HL-60/S4 treated with phorbol 12-myristate 13-acetate at 8.2 ng/mL for 4 days and 3 days (cell line): ENCODE results near the gene PPP1R16B.
"Not testable (repeated sequence)": the region's sequence is repeated elsewhere in the genome, so short reads cannot be mapped to it uniquely, and the experiment has no call there.

Source experiments
- in situ Hi-C: fragments of 300-500 bp; cut with MboI; formaldehyde crosslinking; loops from 2 replicates; pipeline ENCODE4 v1.15.0; 2022; ENCODE audit warnings: low sequenced_read_pairs

Gene PPP1R16B

DNA sequence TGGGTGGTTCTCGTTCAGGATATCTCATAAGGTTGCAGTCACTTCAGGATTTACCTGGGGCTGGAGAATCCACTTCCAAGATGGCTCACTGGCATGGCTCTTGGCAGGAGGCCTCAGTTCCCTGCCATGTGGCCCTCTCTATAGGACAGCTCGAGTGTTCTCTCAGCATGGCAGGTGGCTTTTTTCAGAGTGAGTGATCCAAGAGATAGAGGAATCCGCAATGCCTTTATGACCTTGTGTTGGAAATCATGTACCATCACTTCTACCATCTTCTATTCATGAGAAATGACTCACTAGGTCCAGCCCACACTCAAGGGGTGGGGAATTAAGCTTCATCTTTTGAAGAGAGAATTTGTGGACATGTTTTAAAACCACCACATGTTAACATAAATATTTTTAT, 37.8 kb downstream of the PPP1R16B start:
- in situ Hi-C loops, result no loop called here

DNA sequence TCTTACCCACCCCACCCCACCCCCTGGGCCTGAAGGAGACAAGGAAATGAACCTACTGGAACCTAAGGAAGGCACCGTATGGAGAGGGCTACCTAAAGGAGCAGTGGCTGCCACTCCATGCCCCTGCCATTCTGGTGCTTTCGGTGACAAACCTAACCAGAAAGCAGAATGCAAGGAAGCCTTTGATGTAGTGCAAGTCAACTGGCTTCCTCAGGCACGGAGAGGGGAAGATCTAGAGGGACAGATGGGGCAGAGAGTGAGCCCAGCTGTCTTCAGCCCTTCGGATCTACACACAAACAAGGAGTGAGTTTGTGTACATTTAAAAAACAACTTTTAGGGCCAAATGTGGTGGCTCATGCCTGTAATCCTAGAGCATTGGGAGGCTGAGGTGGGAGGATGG, 39.5 kb downstream of the PPP1R16B start:
- in situ Hi-C loops, result no loop called here

DNA sequence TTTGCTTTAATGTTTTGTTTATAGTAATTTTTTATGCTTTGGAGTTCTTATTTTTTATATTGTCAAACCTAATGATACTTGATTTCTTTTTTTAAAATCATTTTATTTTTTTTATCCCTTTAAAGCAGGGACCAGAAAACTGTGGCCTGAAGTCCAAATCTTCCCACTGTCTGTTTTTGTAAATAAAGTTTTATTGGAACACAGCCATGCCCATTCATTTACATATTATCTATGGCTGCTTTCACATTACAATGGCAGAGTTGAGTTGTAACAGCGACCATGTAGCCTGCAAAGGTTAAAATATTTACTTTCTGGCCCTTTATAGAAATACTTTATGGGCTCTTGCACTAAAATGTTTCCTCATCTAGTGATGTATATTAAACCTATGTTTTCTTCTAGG, 42.3 kb downstream of the PPP1R16B start:
- in situ Hi-C loops, result no loop called here

DNA sequence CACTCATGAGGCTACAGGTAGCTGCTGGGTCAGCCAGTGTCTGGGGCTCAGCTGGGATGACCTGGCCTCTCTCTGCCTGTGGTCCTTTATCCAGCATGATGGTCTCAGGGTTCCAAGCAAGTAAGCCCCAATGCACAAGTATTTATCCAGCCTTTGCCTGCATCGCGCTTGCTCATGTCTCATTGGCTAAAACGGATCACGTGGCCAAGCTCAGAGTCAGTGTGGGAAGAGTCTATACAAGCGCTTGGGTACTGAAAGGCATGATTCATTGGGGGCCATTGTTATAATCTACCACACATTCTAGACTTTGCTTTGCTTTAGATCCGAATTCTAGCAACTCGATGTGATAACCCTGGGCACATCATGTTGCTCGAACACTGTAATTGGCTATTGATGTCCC, 48.3 kb downstream of the PPP1R16B start:
- in situ Hi-C loops, result no loop called here

DNA sequence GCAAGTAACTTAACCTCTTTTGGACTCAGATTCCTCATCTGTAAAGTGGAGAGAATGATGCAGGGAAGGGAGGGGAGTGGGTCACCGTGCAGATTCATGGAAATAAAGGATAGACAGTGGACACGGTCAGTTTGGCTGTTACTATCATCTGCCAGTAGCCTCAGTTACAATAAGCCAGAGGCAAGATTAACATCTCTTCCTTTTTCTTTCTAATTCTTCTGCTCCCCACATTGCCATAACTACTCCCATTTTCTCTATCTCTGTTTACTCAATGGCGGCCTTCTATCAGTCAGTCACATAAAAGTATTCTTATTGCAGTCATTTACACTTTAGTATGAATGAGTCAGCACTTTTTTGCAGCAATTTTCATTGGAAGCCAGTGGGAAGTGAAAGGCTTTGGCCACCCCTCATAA, 49.2 kb downstream of the PPP1R16B start:
- in situ Hi-C loops, result no loop called here

DNA sequence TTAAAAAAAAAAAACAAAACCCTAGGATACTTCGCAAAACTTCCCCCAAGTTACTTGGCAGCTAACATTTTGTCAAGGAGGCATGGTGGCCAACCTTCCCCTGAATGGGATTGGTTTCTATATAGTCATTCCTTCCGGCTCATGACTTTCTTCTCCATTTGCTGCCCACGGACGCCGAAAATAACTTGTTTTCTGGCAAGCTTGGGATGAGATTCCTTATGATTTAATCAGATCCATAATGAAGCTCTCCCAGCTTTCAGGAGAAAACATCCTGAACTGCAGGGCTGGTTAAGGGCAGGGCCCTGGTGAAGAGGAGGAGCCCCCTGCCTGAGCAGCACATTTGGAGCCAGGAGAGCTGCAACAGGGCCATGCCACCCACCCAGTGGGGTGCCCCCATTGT, 49.9 kb downstream of the PPP1R16B start:
- in situ Hi-C loops, result no loop called here

DNA sequence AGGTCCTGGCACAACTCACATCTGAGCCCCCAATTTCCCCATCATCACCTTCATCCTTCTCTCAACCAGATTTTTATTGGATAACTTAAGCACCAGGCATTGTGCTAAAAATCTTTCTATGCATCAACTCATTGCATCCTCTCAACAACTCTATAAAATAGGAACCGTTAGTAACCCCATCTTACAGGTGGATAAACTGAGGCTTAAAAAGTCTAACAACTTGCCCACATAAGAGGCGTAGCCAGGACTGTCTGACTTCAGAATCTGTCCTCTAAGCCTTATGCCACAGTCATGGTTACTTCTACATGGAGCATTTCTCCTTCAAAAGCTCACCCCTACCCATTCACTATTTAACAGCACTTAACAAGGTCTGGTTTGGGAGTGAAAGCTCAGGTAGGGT, 51.1 kb downstream of the PPP1R16B start:
- in situ Hi-C loops, result no loop called here

DNA sequence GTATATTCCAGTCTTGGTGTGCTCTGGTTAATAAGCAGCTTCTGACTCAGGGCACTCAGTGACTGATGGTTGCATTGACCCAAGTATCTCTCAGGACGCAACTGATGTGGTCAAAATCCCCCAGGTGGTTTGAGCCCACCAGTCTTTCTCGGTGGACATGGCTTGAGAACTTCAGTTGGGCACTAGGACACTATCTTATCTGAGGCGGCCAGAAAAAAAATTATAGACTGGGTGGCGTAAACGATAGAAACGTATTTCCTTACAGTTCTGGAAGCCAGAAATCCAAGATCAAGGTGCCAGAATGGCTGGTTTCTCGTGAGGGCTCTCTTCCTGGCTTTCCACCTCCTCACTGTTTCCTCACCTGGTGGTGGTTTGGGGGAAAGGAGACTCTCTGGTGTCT, 52.2 kb downstream of the PPP1R16B start:
- in situ Hi-C loops, result no loop called here

DNA sequence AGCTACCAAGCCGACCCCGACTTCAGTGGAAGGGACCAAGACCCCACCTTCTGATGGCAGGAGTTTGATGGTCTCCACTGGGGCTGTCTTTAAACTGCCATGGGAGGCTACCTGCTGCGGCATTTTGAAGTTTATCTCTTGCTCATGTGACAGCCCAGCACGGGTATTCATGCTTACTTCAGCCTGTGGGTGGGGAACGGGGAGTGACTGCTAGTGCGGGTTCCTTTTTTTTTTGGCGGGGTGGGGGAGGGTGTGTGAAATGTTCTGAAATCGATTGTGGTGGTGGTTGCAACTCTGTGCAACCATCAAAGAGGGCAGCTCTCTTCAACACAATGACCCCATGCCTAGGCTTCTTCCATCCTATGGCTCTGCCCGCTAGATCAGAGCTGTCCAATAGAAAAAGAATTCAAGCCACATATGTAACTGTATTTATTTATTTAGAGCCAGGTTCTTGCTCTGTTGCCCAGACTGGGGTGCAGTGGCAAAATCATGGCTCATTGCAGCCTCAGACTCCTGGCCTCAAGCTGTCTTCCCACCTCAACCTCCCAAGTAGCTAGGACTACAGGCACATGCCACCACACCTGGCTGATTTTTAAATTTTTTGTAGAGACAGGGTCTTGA, 53.7 kb downstream of the PPP1R16B start:
- in situ Hi-C loops, result no loop called here

DNA sequence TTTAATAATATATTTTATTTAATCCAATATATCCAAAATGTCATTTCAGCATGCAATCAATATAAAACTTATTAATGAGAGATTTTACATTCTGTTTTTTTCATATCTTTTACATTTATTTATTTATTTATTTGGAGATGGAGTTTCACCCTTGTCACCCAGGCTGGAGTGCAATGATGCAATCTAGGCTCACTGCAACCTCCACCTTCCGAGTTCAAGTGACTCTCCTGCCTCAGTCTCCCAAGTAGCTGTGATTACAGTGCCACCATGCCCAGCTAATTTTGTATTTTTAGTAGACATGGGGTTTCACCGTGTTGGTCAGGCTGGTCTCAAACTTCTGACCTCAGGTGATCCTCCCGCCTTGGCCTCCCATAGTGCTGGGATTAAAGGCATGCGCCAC, 54.4 kb downstream of the PPP1R16B start:
- in situ Hi-C loops, result not testable (repeated sequence)

DNA sequence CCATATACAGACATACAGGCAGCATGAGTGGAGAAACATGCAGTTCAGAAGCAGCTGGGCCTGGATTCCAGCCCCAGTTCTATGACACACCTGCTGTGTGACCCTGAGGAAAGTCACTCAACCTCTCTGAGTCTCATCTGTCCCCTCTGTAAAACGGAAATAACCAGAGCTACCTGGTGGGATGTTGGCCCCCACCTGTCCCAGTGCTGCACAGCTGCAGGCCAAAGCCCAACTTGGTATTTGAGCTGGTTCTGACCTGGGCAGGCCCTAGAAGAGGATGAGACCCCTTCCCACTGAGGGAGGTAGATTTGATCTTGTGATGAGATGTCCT, 55.5 kb downstream of the PPP1R16B start:
- in situ Hi-C loops, result no loop called here

DNA sequence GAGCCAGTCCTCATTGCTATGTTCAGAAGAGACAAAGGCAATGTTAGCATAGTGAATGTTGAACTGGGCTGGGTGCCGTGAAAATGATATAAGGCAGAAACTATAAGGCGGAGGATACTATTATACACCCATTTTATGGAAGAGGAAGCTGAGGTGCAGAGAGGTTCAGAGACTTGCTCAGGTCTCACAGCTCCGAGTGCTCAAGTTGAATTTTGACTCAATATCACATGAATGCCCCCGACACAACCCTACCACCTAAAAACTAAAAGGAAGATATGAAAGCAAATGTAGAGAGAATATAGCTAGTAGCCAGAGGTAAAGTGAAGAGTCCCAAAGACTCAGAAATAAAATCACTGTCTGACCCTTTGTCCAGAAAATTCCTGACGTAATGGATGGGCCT, 56.7 kb downstream of the PPP1R16B start:
- in situ Hi-C loops, result no loop called here

DNA sequence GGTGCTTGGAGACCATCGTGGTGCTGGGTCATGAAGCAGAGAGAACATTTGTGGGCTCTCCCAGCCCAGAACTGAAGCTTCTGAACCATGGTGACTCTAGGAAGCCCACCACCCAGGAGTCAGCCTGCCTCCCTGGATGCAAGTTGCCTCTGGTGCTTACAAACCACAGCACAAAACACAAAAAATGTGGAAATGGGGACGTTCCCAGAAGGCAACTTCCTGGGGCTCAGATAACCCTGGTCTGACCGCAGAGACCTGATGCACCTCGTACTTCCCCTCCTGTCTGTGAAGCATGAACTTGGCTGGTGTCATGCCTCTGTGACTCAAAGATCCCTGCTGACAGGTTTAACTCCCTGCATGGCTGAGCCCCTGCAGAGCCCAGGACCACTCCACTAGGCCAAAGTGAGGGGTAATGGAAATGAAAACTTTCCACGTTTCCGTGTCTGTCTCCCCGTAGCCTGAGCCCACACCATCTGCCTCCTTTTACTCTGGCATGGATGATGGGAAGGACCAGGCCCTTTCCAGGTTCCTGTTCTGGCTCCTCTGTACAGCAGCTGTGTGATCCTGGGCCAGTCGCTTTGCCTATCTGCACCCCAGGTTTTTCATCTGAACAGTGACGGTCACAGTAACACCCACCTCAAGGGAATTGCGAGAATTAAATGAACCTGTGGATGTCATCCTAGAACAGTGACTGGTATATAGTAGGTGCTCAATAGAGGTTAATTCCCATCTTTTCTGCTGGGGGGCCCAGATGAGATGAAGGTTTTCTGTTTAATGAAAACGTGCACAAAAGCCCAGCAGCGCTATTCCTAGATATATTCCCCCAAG, 57.7 kb downstream of the PPP1R16B start:
- in situ Hi-C loops, result no loop called here

DNA sequence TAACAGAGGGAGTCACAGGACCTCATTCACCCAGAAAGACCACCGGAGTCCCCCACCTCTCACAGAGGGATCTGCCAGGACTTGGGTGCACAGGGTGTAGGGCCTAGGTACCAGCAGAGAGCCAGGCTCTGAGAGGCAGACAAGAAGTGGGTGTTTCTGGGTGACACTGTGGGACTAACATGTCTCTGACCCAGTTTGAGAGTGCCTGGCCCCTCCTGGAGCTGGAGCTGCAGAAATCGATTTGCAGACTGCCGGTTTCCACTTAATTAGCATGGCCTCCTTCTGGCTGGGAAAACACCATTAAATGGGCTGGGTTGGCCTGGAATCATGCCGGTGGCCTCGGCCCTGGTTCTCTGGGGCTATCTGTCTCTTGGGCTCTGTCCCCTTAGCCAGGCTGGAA, 59.2 kb downstream of the PPP1R16B start:
- in situ Hi-C loops, result no loop called here

DNA sequence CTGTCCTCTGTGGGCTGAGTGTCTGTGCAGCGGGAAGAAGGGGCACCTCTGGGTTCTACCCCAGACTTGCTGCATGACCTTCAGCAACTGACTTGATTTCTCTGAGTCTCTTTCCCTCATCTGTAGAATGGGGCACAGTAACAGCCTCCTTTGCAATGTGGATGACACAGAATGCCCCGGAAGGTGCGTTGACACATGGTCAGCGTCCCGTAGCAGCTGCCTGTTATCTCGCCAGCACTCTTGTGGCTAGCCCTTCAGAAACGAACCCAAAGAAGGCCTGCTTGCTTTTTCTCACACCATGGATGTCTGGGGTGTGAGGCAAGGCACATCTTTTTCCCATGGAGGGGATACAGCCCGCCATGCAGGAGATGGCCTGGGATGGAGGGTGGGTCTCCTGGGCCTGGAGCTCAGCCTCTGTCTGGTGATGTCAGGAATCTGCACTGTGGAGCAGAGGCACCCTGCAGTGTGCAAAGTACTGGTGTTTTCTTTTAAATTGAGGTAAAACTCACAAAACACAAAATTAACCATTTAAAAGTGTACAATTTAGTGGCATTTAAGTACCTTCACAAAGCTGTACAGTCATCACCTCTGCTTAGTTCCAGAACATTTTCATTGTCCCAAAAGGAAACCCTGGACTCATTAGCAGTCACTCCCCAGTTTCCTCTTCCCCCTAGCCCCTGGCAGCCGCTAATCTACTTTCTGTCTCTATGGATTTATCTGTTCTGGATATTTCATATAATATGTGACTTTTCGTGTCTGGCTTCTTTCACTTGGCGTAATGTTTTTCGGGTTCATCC, 61.0 kb downstream of the PPP1R16B start:
- in situ Hi-C loops, result no loop called here

DNA sequence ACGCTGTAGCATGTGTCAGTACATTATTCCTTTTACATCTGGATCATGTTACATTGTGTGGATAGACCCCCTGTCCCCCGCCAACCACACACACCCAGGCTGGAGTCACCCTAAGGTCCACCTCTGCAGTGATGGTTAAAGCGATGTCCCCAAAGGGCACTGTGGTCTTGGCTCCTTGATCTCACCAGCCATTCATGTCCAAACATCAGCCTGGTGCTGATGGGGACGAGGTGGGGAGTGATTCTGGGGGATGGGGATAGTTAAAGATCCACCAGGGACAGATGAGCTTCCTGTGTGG, 61.5 kb downstream of the PPP1R16B start:
- in situ Hi-C loops, result no loop called here

DNA sequence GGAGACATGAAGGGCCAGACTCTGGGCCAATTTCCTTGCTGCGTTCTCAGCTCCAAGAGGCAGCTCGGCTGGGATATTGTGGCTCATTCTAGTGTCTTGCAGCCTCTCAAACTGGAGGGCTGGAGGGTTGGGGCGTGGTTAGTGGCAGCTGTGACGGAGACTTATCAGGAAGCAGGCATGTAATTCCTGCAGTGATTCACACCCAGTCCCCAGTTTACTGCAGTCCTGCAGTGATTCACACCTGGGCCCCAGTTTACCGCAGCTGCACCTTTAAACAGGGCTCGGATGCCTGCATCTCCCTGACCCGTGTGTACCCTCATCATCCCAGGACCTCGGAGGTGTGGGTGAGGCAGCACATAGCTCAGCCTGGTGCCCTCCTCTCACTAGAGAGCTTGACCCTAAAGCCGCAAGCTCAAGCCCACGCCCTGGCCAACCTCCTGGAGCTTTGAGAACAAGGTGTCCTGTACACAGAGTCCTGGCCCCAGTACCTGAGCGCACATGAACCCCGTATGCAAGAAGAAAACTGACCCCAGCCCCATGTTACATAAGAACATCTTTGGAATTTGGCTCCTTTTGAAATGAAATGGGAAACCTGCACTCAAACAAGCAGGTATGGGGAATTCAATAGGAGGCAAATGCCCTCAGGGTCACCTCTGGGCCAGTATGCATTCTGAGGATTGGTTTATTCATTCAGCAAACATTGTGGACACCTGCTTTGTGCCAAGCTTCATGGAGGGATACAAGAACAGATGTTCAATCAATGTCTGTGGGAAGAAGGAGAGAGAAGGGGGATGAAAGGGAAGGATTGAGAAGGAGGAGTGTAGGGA, 65.4 kb downstream of the PPP1R16B start:
- in situ Hi-C loops, result no loop called here

DNA sequence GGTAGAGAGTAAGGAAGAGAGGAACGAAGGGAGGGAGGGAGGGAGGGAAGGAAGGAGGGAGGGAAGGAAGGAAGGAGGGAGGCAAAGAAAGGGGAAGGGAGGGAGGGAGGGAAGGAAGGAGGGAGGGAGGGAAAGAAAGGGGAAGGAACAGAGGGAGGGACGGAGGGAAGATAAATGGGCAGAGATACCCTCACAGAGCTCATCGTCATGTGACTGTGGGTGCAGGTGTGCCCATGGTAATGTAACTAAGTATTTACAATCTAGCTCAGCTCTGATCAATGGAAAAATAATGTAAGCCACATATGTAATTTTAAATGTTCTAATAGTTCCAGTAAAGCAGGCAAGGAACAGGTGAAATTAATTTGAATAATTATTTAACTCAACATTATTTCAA, 66.1 kb downstream of the PPP1R16B start:
- in situ Hi-C loops, result no loop called here

DNA sequence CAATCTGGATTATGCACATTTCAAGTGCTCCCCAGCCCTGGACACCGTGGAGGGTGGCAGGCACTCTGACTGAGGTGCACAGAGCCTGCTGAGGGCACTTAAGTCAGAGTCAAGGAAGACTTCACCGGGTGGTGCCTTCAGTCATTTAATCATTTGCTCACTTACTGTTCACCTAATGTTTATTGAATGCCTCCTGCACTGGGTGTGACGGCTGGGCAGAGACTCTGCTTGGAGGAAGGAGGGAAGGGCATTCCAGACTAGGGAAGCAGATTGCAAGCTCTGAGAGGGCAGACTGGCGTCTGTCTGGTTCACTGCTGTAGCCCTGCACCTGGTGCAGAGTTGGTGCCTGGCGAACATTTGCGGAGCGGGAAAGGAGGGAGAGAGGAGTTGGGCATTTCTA, 66.5 kb downstream of the PPP1R16B start:
- in situ Hi-C loops, result no loop called here

DNA sequence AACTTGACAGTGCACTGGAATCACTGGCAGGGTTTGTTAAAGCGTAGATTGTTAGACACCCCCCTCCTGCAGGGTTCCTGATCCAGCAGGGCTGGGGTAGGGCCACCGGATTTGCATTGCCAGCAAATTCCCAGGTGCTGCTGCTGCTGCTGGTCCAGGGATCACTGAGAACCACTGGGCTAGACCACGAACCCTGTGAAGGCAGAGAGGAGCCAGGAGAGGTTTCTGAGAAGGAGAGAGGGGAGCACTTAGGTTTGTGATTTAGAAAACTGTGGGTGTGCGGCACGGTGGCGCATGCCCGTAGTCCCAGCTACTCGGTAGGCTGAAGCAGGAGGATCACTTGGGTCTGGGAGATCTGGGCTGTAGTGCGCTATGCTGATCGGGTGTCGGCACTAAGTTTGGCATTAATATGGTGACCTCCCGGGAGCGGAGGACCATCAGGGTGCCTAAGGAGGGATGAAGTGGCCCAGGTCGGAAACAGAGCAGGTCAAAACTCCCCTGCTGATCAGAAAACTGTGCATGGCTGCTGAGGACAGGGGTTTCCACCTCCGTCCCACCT, 67.1 kb downstream of the PPP1R16B start:
- in situ Hi-C loops, result no loop called here

DNA sequence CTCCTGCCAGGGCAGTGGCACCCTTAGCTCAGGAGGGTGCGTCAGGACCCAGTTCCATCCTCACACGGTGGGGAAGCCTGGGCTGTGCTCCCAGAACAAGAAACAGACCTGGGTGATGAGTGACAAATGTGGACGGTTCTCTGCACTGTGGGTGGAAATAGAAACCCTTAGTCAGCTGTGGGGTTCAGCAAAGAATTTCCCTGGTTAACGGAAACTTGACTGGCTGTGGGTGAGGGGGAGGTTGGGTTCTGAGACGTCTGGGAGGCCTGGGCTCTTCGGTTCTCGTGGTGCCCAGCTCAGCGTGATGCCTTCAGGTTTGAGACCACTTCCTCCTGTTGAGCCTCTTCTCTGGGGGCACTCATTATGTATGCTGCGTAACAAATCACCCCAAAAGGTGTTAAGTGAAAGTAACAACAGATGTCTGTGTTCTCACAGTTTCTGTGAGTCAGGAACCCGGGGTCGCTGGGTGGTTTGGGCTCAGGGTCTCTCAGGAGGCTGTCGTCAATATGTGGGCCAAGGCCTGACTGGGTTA, 67.6 kb downstream of the PPP1R16B start:
- in situ Hi-C loops, result no loop called here
